ENCODE measurements around the gene XPC.

GRCh38 chr3:14130707-14131106, 47.7 kb downstream of the XPC start:
- TF ChIP-seq POLR2A (IDR thresholded peaks at IDR 0.05) (no peak), CTCF (IDR thresholded peaks at IDR 0.05) (no peak), POLR2AphosphoS5 (IDR thresholded peaks at IDR 0.05) (no peak)
